GM19468 (cell line): ENCODE data around the gene MAP7D1.

ENCODE experiments used
- ATAC-seq: cut with Tn5 transposase; IDR thresholded peaks from one replicate; pipeline ENCODE4 v1.9.1; 2021; ENCODE audit warnings: mild to moderate bottlenecking, moderate library complexity, moderate number of reproducible peaks; ENCODE audit not compliant: unreplicated experiment; ENCODE audit errors: extremely low read depth

Gene MAP7D1

GRCh38 chr1:36126005-36126716 lies 29.8 kb upstream of the MAP7D1 start:
- ATAC-seq, result no peak

GRCh38 chr1:36126797-36127500 lies 29.0 kb upstream of the MAP7D1 start:
- no peak for ATAC-seq

DNA sequence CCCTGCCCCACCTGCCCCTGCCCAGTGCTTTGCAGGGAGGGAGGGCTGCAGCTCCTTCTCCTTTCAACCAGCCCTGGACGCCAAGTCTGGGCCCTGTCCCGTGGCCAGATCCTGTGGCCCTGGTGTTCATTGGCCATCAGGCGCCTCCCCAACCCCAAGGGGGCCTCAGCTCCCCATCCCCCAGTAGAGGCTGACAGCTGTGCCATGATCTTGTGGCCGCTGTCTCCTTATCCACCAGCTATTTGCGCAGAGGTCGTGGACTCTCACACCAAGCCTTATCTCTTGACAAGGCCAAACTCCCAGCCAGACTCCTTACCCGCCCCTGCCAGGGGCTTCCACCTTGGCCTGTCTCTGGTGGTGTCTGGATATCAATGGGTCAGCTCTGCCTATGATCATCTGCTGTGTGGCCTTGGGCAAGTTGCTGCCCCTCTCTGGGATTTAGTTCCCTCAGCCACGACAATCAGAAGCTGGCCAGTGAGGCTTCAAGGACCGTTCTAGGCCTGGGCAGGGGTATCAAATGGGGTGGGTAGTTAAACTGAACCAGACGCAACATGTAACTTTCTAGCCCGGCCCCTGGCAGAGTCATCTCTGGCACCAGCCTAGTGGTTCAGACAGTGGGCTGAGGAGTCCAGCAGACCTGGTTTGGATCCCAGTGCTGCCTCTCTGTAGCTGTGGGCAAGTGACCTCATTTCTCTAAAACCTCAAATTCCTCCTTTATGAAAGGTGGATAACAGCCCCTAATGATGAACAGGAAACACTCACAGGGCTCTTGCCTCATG lies 27.6 kb upstream of the MAP7D1 start:
- ATAC-seq, result no peak

DNA sequence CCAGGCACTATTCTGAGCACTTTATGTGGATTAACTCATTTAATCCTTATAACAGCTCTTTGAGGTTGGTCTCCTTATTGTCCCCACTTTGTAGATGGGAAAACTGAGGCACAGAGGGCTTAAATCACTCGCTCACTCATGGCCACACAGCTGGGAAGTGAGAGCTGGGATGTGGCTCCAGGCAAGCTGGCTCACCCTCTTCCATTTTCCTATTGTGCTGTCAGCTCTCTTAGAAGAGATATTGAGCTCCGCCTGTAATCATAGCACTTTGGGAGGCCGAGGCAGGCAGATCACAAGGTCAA lies 27.1 kb upstream of the MAP7D1 start:
- ATAC-seq, result no peak

GRCh38 chr1:36132029-36132428 lies 23.9 kb upstream of the MAP7D1 start:
- ATAC-seq, result no peak

GRCh38 chr1:36133484-36133883 lies 22.5 kb upstream of the MAP7D1 start:
- ATAC-seq, result no peak

GRCh38 chr1:36134031-36134430 lies 21.9 kb upstream of the MAP7D1 start:
- ATAC-seq, result no peak

DNA sequence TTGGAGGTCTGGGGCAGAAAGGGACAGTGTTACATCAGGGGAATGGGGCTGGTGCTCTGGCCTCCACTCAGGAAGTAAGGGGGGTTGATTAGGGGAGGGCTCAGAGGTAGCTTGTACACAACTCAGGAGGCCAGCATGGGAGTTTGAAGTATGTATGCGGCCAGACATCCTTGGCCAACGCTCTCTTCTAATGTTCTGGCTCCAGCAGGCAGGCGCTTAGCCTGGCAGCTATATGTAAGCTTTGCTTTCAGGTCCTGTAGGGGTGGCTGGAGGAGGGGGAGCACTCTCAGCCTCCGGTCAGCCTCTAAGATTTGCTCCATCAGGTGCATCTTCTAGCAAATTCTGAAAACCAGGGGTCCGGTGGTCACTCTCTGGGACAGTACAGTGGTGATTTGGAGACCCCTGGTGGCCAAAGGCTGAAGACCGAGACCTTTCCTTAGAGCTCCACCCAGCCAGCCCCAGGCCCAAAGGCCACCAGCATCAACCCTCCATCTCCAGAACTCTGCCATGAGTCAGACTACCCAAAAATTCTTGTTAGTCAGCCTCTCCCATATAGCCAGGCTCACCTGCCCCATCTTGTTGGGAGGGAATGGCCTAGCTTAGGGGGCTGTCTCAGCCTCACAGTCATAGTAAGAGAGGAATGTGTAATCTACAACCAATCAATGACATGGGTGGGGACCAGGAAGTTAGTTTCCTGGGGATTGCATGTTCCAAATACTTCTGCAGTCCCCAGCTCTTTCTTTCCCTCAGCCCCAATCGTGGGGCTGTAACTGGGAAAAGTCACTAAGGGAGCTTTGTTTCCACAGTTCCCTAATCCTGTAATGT lies 21.2 kb upstream of the MAP7D1 start:
- no peak for ATAC-seq

- ATAC-seq, result no peak
Observed at GRCh38 chr1:36135330-36135667, 20.7 kb upstream of the MAP7D1 start.

- ATAC-seq, result no peak
Observed at GRCh38 chr1:36135796-36136195, 20.2 kb upstream of the MAP7D1 start.

DNA sequence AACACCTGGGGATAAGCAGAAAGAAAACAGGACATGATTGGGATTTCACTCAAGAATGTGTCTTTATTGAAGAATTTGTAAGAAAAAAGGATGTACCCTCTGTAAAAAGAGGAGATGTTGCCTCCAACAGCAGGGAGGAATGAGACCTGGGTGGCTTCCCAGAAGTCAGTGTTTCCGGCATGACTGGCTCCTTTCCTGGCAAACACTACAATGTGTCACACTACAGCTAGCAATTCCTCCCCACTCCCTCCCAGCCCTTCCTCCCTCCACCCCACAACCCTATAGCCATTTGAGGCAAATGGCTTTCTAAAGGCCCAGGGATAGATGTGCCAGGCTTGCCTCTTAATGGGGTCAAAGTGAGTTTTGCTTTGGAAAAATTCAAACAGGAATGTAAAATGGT lies 19.4 kb upstream of the MAP7D1 start:
- no peak for ATAC-seq

GRCh38 chr1:36137226-36137625 lies 18.7 kb upstream of the MAP7D1 start:
- no peak for ATAC-seq

DNA sequence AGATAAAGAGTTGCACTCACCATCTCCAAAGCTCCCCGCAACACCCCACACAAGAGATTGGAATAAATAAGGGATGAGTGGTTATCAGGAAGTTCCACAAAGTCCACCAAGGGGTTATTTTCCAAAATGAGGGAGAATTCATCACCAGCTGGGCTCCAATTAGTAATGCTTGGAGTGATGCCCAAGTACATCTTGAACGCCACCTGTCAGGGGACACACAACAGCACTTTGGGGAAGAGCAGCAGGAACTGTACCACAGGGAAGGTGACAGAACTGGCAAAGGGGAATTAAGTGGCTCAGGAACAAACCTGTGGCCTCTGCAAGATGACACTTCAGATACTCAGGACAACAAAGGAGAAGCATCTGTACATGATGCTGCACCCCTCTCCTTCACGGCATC lies 18.2 kb upstream of the MAP7D1 start:
- ATAC-seq, result no peak

GRCh38 chr1:36139521-36139920 lies 16.4 kb upstream of the MAP7D1 start:
- no peak for ATAC-seq

- ATAC-seq, result no peak
Observed at GRCh38 chr1:36142121-36142520, 13.8 kb upstream of the MAP7D1 start.

DNA sequence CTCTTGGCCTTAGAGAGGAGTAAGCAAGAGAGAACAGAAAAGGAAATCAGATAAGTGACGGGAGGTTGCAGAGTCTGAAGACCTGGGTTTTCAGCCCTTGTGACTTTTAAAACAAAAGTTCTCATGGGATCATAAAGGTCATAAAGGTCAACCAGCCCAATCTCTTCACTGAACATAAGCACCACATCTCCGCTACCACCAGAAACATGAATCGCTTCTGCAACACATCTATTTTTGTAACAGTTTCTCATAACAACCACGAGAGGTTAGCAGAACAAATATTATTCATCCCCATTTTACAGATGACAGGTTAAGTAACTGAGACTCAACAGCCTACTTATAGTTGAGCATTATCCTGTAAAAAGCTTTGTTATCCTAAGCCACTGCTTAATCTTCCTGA lies 12.5 kb upstream of the MAP7D1 start:
- no peak for ATAC-seq

DNA sequence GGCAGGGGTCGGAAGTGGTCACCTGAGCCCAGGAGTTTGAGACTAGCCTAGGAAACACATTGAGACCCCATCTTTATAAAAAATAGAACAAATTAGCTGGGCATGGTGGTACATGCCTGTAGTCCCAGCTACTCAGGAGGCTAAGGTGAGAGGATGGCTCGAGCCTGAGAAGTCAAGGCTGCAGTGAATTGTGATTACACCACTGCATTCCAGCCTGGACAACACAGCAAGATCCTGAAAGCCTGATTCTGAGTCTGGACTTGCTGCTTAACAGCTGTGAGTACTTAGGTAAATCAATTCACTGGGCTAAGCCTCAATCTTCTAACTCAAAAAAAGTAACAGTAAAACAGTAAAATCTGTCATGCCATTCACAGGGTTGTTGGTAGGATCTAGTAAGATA lies 11.5 kb upstream of the MAP7D1 start:
- no peak for ATAC-seq

GRCh38 chr1:36148821-36149236 lies 7.1 kb upstream of the MAP7D1 start:
- no peak for ATAC-seq

DNA sequence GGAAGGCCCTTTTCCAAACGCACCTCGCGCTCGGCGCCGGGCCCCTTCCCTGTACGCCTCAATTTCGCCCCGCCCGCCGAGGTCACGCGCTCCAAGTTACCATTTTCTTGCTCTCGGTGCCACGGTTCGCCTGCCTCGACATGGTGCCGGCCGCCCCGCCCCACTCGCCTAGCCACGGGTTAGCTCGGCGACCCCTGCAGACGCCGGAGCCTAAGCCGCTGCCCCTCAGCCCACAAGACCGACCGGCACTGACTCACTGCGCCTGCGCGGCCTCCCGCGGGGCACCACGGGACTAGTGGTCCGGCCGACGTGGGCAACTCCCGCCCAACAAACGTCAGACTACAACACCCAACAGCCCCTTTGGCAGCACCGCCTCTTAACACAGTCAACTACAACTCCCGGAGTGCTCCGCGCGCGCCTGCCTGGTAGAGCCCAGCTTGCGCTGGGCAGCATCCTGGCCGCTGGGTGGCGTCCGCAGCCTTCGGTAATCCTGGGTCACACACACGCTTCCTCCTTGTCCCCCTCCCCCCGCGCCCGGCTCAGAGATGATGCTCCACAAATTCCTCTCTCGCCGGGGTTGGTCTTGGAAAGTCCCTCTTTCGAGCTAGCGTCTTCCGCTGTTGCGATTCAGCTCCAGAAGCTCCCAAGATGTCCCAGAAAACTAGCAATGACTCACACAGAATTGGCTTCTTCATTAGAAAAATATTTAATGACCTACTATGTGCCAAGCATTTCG lies 6.6 kb upstream of the MAP7D1 start, which contains the start of gene TRAPPC3:
TSS of gene TRAPPC3 (minus strand) at position 250 of the 736 bp plus-strand sequence. CDS start at position 142, 108 bp downstream.
- peak; percentile 91 for ATAC-seq

DNA sequence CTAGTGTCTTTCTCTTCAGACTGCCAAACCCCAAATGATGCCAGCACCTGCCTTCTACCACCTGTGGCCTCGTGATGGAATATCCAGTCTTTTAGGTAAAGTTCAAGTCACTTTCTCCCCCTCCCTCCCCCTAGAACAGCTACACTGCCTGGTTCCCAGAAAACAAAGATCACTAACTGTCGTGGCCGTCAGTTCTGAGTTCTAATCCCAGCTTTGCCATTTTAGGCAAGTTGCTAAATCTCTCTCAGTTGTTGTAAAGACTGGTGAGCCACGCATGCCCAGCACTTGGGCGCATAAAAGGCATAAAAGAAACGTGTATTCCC lies 6.0 kb upstream of the MAP7D1 start:
- no peak for ATAC-seq
